GM20000 (cell line): ENCODE results near the gene NCF4.
A peak's percentile ranks its signal among the peaks of the same experiment; 100 is the strongest.

Source experiments
- DNase-seq: peaks from one replicate; pipeline ENCODE4 v3.0.0; 2012; ENCODE audit warnings: low spot score
- TF ChIP-seq, protein P1 (sequence below): IDR thresholded peaks from 2 replicates; pipeline ENCODE4 v1.5.1; 2012; ENCODE audit warnings: mild to moderate bottlenecking, control low read depth; ENCODE audit errors: extremely low read depth, missing control alignments

Gene NCF4

DNA sequence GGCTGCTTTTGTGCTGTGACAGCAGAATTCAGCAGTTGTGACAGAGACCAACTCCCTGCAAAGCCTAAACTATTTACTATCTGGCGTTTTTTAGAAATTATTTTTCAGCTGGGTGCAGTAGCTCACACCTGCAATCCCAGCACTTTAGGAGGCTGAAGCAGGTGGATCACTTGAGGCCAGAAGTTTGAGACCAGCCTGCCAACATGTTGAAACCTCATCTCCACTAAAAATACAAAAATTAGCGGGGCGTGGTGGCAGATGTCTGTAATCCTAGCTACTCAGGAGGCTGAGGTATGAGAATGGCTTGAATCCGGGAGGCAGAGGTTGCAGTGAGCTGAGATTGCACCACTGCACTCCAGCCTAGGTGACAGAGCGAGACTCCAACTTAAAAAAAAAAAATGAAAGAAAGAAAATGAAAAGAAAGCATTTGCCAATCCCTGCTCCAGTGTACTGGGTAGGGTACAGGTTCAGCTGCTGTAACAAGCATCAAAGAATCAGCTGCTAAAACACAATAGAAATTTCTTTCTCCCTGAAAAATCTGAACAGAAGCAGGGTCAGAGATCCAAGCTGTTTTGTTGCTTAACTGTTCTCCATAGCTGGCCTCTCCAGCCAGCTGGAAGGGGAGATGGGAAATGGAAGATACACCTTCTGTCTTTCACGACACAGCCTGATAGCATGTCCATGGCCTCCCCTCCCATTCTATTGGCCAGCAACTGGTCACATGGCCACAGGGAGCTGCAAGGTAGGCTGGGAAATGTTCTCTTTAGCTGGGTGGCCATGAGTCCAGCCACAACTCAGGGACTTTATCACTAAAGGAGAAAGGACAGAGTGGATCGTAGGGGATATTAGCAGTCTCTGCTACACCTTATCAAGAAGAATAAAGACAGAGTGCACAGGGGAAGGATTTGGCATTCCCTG lies 8.5 kb upstream of the NCF4 start:
- TF ChIP-seq, protein P1, sequence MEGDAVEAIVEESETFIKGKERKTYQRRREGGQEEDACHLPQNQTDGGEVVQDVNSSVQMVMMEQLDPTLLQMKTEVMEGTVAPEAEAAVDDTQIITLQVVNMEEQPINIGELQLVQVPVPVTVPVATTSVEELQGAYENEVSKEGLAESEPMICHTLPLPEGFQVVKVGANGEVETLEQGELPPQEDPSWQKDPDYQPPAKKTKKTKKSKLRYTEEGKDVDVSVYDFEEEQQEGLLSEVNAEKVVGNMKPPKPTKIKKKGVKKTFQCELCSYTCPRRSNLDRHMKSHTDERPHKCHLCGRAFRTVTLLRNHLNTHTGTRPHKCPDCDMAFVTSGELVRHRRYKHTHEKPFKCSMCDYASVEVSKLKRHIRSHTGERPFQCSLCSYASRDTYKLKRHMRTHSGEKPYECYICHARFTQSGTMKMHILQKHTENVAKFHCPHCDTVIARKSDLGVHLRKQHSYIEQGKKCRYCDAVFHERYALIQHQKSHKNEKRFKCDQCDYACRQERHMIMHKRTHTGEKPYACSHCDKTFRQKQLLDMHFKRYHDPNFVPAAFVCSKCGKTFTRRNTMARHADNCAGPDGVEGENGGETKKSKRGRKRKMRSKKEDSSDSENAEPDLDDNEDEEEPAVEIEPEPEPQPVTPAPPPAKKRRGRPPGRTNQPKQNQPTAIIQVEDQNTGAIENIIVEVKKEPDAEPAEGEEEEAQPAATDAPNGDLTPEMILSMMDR, result no peak
- no peak for DNase-seq

DNA sequence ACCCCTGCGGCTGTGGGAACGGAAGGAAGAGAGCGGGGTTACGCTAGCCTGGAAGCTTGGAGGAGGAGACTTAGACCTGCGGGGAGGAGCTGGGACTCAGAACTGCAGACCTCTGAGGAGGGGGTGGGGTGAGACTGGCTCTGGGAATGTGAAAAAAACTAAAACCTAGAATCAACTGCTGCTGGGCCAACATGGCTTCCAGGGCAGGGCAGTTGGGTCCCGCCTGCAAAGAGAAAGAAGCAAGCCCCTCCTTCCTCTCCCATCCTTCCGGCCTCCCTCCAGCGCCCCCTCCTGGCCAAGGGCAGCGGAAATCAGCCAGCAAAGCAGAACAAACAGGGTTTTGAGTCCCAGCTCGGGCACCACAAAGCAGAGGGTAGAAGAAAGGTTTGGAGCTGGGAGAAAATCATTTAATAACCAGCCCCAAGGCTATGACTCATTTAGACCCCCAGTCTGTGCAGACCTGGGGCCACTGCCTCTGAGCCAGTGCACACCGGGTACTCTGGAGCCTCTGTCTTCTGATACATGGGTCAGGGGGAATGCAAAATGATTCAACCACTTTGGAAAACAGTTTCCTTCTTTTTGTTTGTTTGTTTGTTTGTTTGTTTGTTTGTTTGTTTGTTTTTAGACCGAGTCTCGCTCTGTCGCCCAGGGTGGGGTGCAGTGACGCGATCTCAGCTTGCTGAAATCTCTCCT lies 7.3 kb upstream of the NCF4 start:
- DNase-seq, result peak; percentile 81
- TF ChIP-seq, protein P1, result peak; percentile 67

DNA sequence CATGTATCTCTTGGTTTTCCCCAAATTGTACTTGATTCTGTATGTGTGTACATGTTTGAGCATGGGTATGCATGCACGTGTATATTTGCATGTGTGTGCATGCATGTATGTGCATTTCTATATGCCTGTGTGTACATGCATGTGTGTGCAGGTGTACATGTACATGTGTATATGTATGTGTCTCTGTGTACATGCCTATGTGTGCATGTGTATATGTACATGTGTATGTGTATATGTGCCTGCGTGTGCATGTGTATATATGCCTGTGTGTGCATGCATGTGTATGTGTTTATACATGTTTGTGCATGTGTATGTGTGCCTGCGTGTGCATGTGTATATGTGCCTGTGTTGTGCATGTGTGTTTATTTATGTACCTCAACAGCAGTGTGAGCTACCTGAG lies 5.3 kb upstream of the NCF4 start:
- DNase-seq, result no peak
- TF ChIP-seq, protein P1, result no peak

- DNase-seq, result peak; percentile 75
- TF ChIP-seq, protein P1, result peak; percentile 100
Observed at GRCh38 chr22:36856121-36856791, 4.5 kb upstream of the NCF4 start.

GRCh38 chr22:36856792-36857135 lies 4.0 kb upstream of the NCF4 start:
- TF ChIP-seq, protein P1, result no peak
- DNase-seq, result no peak

DNA sequence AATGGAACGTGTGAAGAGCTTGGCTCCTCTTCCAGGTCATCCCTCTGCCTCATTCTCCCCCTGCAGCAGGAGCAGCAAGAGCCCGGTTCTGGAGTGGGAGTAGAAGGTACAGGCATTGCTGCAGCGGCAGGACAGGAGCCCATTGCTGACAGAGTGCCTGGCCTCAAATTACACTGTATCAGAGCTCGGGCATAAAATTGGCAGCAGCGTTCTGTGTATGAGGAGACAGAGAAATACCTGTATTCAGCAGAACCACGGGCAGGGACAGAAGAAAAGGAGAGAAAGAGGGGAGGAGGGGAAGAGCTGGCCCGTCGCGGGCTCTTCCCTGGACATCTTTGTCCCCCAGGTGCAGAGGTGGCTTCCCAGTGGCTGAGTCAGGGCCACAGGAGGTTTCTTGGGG lies 2.6 kb upstream of the NCF4 start:
- TF ChIP-seq, protein P1, result no peak

GRCh38 chr22:36858966-36859365 lies 1.8 kb upstream of the NCF4 start:
- DNase-seq, result no peak
- TF ChIP-seq, protein P1, result no peak

More for the DNA sequence above, 2.6 kb upstream of the NCF4 start:
- DNase-seq, result no peak
